Testis (tissue), 2 donors: ENCODE results near the gene DOCK6.

Experiments
- CTCF ChIP-seq, 3 experiments: fragments of 450-650 bp in 2 of 3; fragments of 200-600 bp in 1 of 3; sonication (generic) in 1 of 3; IDR thresholded peaks; one replicate each; pipeline ENCODE4 v1.5.1; 2016 to 2019; ENCODE audit warnings: antibody characterized with exemption in 3 of 3, mild to moderate bottlenecking in 2 of 3, moderate library complexity in 1 of 3
- POLR2A ChIP-seq: fragments of 450-650 bp; IDR thresholded peaks from one replicate; pipeline ENCODE4 v1.6.1; 2017; ENCODE audit warnings: antibody characterized with exemption, mild to moderate bottlenecking, moderate library complexity

GRCh38 chr19:11251217-11251616 lies 11.1 kb downstream of the DOCK6 start:
- TF ChIP-seq CTCF (IDR thresholded peaks at IDR 0.05) = no peak
- no peak for TF ChIP-seq POLR2A
